GM20000 (cell line): Measurements from ENCODE around the gene RTP2.

Experiments
- DNase-seq: peaks from one replicate; pipeline ENCODE4 v3.0.0; 2012; ENCODE audit warnings: low spot score
- TF ChIP-seq, protein P1 (sequence below): IDR thresholded peaks from 2 replicates; pipeline ENCODE4 v1.5.1; 2012; ENCODE audit warnings: mild to moderate bottlenecking, control low read depth; ENCODE audit errors: extremely low read depth, missing control alignments

The RTP2 gene

DNA sequence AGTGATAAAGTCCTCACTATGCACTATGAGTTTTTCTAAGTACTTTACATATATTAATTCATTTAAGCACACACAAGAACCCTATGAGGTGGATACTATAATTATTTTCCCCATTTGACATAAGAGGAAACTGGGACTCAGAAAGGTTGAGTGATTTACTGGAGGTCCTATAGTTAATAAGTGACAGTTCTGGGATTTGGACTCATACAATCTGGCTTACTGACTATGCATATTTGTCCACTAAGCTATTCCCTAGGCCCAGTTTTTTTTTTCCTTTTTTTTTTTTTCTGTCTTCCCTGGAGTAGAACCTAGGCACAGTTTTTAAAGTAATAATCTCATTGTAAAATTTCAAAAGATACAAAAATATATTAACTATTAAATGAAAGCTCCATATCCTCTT, 6.3 kb upstream of the RTP2 start:
- TF ChIP-seq, protein P1, sequence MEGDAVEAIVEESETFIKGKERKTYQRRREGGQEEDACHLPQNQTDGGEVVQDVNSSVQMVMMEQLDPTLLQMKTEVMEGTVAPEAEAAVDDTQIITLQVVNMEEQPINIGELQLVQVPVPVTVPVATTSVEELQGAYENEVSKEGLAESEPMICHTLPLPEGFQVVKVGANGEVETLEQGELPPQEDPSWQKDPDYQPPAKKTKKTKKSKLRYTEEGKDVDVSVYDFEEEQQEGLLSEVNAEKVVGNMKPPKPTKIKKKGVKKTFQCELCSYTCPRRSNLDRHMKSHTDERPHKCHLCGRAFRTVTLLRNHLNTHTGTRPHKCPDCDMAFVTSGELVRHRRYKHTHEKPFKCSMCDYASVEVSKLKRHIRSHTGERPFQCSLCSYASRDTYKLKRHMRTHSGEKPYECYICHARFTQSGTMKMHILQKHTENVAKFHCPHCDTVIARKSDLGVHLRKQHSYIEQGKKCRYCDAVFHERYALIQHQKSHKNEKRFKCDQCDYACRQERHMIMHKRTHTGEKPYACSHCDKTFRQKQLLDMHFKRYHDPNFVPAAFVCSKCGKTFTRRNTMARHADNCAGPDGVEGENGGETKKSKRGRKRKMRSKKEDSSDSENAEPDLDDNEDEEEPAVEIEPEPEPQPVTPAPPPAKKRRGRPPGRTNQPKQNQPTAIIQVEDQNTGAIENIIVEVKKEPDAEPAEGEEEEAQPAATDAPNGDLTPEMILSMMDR = no peak

DNA sequence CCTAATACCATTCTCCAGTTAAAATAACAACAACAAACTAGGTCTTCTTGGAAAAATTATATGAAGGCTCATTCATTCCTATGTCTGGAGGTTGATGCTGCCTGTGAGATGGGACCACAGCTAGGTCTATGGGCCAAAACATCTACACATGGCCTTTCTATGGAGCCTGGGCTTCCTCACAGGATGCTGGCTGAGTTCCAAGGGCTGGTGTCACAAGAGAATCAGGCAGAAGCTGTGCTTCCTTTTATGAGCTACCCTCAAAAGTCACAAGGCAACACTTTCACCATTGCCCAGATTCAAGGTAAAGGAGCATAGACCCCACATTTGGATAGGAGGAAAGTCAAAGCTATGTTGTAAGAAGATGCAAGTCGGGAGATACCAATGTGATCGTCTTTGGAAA, 4.6 kb upstream of the RTP2 start:
- no peak for DNase-seq
- TF ChIP-seq, protein P1 = no peak

More for the DNA sequence above, 6.3 kb upstream of the RTP2 start:
- no peak for DNase-seq

DNA sequence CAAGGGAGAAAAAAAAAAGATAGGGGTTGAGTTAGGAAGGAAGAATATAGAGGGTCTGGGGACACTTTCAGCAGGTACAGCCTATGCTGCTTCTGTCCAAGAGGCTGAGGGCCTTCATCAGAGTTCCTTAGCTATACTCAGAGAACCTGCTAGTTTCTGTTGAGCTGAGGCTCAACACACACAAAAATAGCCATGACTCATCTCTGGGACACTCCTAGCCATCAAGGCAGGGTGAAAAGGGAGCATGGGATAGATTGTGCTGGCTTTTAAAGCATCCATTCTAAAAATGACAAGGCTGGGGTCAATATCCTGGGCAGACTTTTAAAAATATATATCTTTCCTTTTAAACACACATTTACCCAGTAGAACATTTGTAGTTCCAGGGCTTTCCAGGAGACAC, 2.8 kb upstream of the RTP2 start:
- no peak for DNase-seq
- TF ChIP-seq, protein P1 = no peak

DNA sequence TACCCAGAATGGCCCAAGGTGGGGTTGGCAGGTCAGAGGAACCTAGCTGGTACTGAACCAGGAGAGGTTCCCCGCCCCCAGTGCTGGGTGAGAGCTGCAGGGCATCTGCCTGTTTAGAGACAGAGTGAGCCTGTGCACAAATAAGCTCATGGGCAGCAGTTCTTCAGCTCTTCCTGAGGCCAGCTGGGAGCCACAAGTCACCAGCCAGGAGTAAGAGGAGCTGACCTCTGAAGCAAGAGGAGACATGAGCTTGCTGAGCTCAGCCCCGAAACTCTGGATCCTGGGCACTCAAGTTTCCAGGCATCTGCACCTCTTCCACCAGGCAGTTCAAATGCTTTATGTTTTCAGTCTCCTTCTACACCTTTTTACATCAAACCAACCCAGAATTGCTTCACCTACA, 2.1 kb downstream of the RTP2 start:
- DNase-seq = no peak
- TF ChIP-seq, protein P1 = no peak

DNA sequence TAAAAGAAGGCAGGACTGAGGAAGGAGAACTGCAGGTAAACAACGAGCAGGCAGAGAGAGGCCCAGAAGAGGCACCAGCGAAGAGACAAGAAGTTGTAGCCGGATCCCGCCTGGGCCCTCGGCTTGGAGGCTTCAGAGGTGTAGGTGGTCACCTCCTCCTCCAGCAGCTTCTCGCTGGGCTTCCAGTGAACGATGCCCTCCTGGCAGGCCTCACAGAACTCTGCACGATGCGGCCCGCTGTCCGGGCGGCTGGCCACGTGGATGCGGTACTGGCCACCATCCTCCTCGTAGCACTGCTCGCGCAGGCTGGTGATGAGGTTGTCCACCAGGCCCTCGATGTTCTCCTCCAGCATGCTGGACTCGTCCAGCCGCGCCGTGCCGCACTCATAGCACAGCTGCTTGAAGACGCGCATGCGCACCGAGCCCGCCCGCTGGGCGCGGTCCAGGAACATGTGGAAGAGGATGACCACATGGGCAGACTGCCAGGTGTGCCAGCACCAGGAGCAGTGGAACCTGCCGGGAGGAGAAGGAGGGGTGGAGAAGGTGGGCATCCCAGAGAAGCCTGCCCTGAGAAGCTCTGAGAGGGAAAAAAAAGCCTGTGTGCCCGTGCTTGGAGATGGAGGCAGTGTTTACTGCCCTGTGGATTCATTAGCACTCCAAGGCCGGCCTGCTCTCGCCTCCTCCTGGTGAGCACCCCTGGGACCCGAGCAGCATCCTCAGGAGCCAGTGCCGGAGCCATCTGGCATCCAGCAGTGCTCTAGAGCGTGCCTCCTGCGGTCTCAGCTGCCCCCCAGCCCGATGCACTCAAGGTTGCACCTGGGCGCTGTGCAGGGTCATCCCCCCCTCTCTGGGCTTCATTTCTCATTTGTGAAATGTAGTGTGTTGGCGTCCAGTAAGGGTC, 3.6 kb downstream of the RTP2 start:
- TF ChIP-seq, protein P1 = no peak
- no peak for DNase-seq

DNA sequence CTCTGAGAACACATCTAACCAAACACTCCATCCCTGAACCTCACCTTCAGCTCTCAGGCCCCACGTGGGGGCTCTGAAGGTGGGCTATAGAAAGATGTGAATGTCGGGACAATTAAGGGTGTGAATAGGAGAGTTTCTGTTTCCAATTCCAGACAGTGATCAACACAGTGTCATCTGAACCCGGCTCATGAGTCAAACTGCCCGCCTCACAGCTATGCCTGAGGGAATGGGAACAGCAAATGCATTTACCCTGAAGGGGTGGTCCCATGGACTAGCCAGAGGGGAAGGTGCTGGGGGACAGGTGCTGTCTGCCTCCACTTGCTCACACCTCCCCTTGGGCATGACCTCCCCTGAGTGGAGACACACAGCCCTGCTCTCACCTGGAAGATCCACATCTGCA, 6.3 kb downstream of the RTP2 start:
- TF ChIP-seq, protein P1 = no peak
- DNase-seq = no peak

DNA sequence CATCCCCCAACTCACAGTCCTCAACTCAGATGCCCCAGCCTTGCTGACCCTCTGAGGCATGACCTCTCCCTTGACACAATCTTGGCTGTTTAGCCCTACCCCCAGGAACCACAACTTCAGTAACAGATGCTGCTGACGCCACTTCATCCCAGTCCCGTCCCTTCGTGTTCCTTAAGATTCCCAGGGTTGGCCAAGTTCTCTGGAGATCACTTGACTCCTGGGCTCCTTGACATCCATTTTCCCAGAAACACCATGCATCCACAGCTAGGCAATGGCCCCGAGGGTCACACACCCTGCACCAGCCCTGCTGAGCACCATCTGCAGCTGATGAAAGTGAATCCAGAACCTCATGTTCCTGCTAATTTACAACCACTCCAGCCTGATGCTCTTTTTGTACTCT, 6.9 kb downstream of the RTP2 start:
- TF ChIP-seq, protein P1 = no peak
- no peak for DNase-seq
